ENCODE measurements around the gene NOS1.

DNA sequence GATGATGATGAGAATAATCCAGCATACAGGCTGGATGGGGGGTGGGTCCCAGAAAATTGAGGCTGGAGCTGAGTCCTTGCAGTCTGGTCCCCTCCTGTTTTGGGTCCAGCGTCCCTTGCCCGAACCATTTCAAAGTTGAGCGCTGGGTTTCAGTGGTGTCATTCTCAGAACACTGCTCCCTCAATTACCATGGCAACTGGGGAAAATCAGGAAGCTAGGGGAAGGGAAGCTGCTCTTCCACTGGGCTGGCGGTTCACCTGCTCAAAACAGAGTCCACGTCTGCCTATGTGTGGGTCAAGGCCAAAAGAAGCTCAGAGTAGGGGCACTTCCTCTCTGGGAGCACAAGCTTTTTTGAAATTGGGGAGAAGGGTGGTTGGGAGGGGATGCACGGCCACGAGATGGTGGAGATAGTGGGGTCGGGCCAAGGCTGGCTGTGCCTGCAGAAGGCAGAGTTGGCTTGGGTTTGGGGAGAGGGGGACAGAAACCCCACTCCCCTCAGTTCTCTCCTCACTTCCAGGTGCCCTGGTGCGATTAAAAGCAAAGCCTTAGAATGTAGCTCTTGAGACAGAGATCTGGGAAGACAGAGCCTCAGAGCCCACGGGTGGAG, 1.7 kb upstream of the NOS1 start:
- TF ChIP-seq, protein P1, sequence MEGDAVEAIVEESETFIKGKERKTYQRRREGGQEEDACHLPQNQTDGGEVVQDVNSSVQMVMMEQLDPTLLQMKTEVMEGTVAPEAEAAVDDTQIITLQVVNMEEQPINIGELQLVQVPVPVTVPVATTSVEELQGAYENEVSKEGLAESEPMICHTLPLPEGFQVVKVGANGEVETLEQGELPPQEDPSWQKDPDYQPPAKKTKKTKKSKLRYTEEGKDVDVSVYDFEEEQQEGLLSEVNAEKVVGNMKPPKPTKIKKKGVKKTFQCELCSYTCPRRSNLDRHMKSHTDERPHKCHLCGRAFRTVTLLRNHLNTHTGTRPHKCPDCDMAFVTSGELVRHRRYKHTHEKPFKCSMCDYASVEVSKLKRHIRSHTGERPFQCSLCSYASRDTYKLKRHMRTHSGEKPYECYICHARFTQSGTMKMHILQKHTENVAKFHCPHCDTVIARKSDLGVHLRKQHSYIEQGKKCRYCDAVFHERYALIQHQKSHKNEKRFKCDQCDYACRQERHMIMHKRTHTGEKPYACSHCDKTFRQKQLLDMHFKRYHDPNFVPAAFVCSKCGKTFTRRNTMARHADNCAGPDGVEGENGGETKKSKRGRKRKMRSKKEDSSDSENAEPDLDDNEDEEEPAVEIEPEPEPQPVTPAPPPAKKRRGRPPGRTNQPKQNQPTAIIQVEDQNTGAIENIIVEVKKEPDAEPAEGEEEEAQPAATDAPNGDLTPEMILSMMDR (IDR thresholded peaks at IDR 0.05): no peak
- no peak for TF ChIP-seq EZH2phosphoT487 (IDR thresholded peaks at IDR 0.05)
